SU-DHL-6 (cell line): Measurements from ENCODE around the gene ISG20L2.

Experiments
- CTCF ChIP-seq: fragments of 200-600 bp; sonication (generic); IDR thresholded peaks from one replicate; pipeline ENCODE4 v1.5.1; 2017; ENCODE audit warnings: antibody characterized with exemption, mild to moderate bottlenecking, low read length, moderate library complexity; ENCODE audit not compliant: insufficient read depth, poor library complexity, severe bottlenecking
- EZH2phosphoT487 ChIP-seq: fragments of 200-600 bp; sonication (generic), shearing (Covaris generic); conservative IDR thresholded peaks from 2 replicates; pipeline ENCODE4 v1.6.1; 2018; ENCODE audit warnings: mild to moderate bottlenecking, antibody characterized with exemption, low read length, moderate library complexity, mixed read lengths

GRCh38 chr1:156773607-156774006 is 45.0 kb upstream of the ISG20L2 start:
- no peak for TF ChIP-seq CTCF
- no peak for TF ChIP-seq EZH2phosphoT487
